Upper lobe of left lung (tissue), 4 donors: ENCODE results near the gene MAGI2.

Source experiments
- CTCF ChIP-seq, 6 experiments: fragments of 450-650 bp in 4 of 6; fragments of 200-600 bp in 2 of 6; sonication (generic) in 2 of 6; IDR thresholded peaks; one replicate each; pipeline ENCODE4 v1.5.1; 2016 to 2019; ENCODE audit warnings: antibody characterized with exemption in 6 of 6
- POLR2A ChIP-seq, 4 donors: fragments of 450-650 bp; IDR thresholded peaks; one replicate each; pipeline ENCODE4 v1.5.1; 2016 to 2017; ENCODE audit warnings: antibody characterized with exemption in 4 of 4, mild to moderate bottlenecking in 2 of 4

GRCh38 chr7:79400222-79400621 lies 53.2 kb downstream of the MAGI2 start:
- TF ChIP-seq POLR2A (IDR thresholded peaks at IDR 0.05) (no peak), CTCF (IDR thresholded peaks at IDR 0.05) (no peak)
